ENCODE results near the gene NAPG. TPM values are rescaled to one million over a fixed set of nuclear protein-coding genes. Genes with fewer than 3 reads are reported as not detected.

The NAPG gene
- total and polyA plus RNA-seq, 10 of the 15 experiments (the other 5 are each of a cell fraction or from before 2014, with no cell fraction given) = 20.5 to 34.8 (median 24.0) TPM

DNA sequence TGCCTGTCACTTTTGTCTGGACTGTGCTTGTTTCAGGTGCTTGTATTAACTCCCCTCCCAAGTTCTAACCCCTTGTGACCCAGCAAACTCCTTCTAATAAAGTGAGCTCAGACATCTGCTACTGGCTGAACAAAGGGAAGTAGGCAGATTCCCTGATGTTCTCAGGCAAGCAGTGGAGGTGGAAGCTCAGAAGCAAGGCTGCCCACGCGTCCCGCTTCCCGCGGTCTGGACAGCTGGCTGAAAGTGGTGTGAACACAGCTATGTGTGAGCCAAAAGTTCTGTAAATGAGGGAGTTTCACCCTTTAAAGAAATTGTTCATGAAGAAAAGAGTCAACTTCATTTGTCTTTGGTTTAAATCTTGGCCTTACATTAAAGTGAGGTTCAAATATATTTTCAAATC lies 40.0 kb downstream of the NAPG start:
- H3K4me2 ChIP-seq (ENCODE audit: control insufficient read depth, insufficient read depth) = no peak overlapping the region
- SMC1A ChIA-PET (ENCODE audit: uncharacterized antibody, unreplicated experiment) = interaction anchor here (1.3 kb wide), 1 partner anchor 11 kb away, joined by 3 read pairs; no protein-coding TSS in a partner anchor

More for the DNA sequence above, 40.0 kb downstream of the NAPG start:
- ATAC-seq (no peak), FAIRE-seq (no peak), DNase-seq (ENCODE audit: low read depth, low spot score) (no peak)
- ChIA-PET CTCF (interaction anchor here (1.0 to 9.0 kb wide), 2 partner anchors 14 to 589 kb away, joined by 3 to 191 read pairs; partner anchors contain the start of gene PIEZO2), POLR2A (no interaction called here), RAD21 (ENCODE audit: unreplicated experiment) (no interaction called here)
- in situ Hi-C loops (cut with MboI) = no loop called here
- Histone ChIP-seq H3K27me3 (replicated peaks in 1 of 2; ENCODE audit: control insufficient read depth in 2 of 2, insufficient read depth in 2 of 2, low read length in 1 of 2) (no peaks in the 10 kb centered on the region), H3K4me3 (no peak overlapping the region), H3K79me2 (ENCODE audit: control insufficient read depth, insufficient read depth, low read length) (no peaks in the 10 kb centered on the region), H4K20me1 (ENCODE audit: control insufficient read depth, insufficient read depth) (no peaks in the 10 kb centered on the region), H3K9me3 (replicated peaks; ENCODE audit: control insufficient read depth, insufficient read depth, low read length) (no peaks in the 10 kb centered on the region; the same call in 2 of the 3 replicates), H3K4me1 (ENCODE audit: control insufficient read depth, insufficient read depth, low read length) (no peaks in the 10 kb centered on the region), H3K27ac (ENCODE audit: control insufficient read depth, insufficient read depth) (no peak overlapping the region), H2AFZ (ENCODE audit: control insufficient read depth, low read depth, low read length) (no peak overlapping the region), H3K36me3 (ENCODE audit: control insufficient read depth in 2 of 2, insufficient read depth in 2 of 2, low read length in 1 of 2) (no peaks in the 10 kb centered on the region), H3K9ac (ENCODE audit: control insufficient read depth, insufficient read depth, low read length) (no peak overlapping the region)
- intact Hi-C loops (cut with micrococcal nuclease; ENCODE audit: unreplicated experiment) = loop anchor here (10.0 kb wide), 1 partner anchor 119 kb away; no protein-coding TSS in a partner anchor
- no TSS peak for BruUV-seq (replicated peaks)
- WGBS (ENCODE audit: insufficient coverage, insufficient replicate concordance, low lambda C conversion rate, missing lambda C conversion rate) = 100% methylated on average over 5 of the region's 5 CpGs
- TF ChIP-seq ESRRA (IDR thresholded peaks at IDR 0.05; ENCODE audit: low read length) = no peak
- TF ChIP-seq, protein P1, sequence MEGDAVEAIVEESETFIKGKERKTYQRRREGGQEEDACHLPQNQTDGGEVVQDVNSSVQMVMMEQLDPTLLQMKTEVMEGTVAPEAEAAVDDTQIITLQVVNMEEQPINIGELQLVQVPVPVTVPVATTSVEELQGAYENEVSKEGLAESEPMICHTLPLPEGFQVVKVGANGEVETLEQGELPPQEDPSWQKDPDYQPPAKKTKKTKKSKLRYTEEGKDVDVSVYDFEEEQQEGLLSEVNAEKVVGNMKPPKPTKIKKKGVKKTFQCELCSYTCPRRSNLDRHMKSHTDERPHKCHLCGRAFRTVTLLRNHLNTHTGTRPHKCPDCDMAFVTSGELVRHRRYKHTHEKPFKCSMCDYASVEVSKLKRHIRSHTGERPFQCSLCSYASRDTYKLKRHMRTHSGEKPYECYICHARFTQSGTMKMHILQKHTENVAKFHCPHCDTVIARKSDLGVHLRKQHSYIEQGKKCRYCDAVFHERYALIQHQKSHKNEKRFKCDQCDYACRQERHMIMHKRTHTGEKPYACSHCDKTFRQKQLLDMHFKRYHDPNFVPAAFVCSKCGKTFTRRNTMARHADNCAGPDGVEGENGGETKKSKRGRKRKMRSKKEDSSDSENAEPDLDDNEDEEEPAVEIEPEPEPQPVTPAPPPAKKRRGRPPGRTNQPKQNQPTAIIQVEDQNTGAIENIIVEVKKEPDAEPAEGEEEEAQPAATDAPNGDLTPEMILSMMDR (IDR thresholded peaks at IDR 0.05 in 2 of 3, conservative IDR thresholded peaks at IDR 0.05 in 1 of 3; ENCODE audit: control insufficient read depth in 2 of 3, extremely low read depth in 1 of 3, insufficient read depth in 1 of 3, low read depth in 3 of 3, low read length in 3 of 3) = no peak
- TF ChIP-seq CBX5 (IDR thresholded peaks at IDR 0.05; ENCODE audit: low read depth) = no peak
- no peak for TF ChIP-seq IKZF1 (conservative IDR thresholded peaks at IDR 0.05)
- TF ChIP-seq KDM1A (IDR thresholded peaks at IDR 0.05; ENCODE audit: borderline replicate concordance) = no peak
- TF ChIP-seq CHD4 (IDR thresholded peaks at IDR 0.05) = no peak
- no peak for TF ChIP-seq MYC (IDR thresholded peaks at IDR 0.05; ENCODE audit: insufficient read depth, insufficient read length, insufficient replicate concordance, low read length, severe bottlenecking)
- no peak for TF ChIP-seq YBX1 (IDR thresholded peaks at IDR 0.05)
- TF ChIP-seq HDGF (IDR thresholded peaks at IDR 0.05) = no peak
- no peak for TF ChIP-seq CBFB (IDR thresholded peaks at IDR 0.05; ENCODE audit: low read depth)

All from GM12878 (cell line).